ENCODE measurements around the gene NLRP6. TPM values are rescaled to one million over a fixed set of nuclear protein-coding genes. Genes with fewer than 3 reads are reported as not detected.

Gene NLRP6
- polyA plus RNA-seq, 3 donors, result 0.10 to 0.51 (median 0.24) TPM

DNA sequence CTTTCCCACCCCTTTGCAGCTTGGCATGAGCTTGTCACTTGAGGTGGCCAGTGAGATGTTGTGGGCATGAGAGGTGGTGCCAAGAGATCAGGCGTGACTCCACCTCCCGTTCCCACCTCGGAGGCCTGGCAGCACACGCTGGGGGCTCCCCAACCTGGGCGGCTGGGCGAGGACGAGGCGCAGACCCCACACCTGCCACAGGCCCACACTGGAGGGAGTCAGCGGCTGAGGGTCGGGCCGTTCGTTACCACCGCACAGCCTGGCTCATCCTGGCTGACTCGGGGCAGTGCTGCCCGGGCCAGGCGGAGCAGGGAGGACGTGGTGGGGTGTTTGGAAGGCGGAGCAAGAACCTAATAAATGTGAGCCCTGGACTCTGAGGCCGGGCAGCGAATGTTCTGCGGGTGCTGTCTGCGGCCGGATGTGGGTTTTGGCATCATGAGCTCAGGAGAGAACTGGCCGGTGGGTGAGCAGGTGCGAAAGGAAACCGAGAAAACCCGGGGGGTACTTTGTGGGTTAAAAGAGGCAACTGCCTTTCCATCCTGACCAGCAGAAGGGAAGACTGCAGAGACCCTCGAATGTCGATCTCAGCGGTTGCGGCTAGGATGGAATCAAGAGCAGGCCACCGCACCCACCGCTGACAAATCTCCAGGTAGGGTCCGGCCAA, 52.6 kb downstream of the NLRP6 start:
- no peak overlapping the region for H3K4me2 ChIP-seq (replicated peaks; ENCODE audit: extremely low read depth, low read length, poor library complexity, severe bottlenecking)
- no peak for DNase-seq
- H3K9me3 ChIP-seq (replicated peaks in 1 of 2; ENCODE audit: control insufficient read depth in 1 of 2, insufficient read depth in 1 of 2, low read length in 2 of 2), result peaks cover 7 to 23% of the 10 kb centered on the region in 2 donors
- H3K9ac ChIP-seq (ENCODE audit: insufficient read depth, low read length, poor library complexity, severe bottlenecking), result no peak overlapping the region
- no peaks in the 10 kb centered on the region for H4K20me1 ChIP-seq (ENCODE audit: insufficient read depth, low read length)
- Mint-ChIP-seq H3K27me3 (ENCODE audit: low read depth in 3 of 3) (peaks cover 5 to 9% (median 8%) of the 10 kb centered on the region in 3 donors), H3K27ac (peak overlapping the region in 1 of 7 donors; percentile 66), H3K4me3 (no peak overlapping the region), H3K9me3 (peaks cover 15 to 24% (median 21%) of the 10 kb centered on the region in 7 donors), H3K4me1 (peaks cover 47% of the 10 kb centered on the region), H3K36me3 (peaks cover 2 to 3% of the 10 kb centered on the region in 2 donors)
- no peaks in the 10 kb centered on the region for H3K36me3 ChIP-seq (replicated peaks in 1 of 2; ENCODE audit: control insufficient read depth in 1 of 2, insufficient read depth in 2 of 2, low read length in 2 of 2)
- TF ChIP-seq, protein P1, sequence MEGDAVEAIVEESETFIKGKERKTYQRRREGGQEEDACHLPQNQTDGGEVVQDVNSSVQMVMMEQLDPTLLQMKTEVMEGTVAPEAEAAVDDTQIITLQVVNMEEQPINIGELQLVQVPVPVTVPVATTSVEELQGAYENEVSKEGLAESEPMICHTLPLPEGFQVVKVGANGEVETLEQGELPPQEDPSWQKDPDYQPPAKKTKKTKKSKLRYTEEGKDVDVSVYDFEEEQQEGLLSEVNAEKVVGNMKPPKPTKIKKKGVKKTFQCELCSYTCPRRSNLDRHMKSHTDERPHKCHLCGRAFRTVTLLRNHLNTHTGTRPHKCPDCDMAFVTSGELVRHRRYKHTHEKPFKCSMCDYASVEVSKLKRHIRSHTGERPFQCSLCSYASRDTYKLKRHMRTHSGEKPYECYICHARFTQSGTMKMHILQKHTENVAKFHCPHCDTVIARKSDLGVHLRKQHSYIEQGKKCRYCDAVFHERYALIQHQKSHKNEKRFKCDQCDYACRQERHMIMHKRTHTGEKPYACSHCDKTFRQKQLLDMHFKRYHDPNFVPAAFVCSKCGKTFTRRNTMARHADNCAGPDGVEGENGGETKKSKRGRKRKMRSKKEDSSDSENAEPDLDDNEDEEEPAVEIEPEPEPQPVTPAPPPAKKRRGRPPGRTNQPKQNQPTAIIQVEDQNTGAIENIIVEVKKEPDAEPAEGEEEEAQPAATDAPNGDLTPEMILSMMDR (IDR thresholded peaks at IDR 0.05), result no peak
- WGBS (ENCODE audit: insufficient coverage), result 77% methylated on average over 30 of the region's 34 CpGs
- H3K79me2 ChIP-seq (ENCODE audit: insufficient read depth, low read length), result no peaks in the 10 kb centered on the region
- intact Hi-C loops (cut with micrococcal nuclease), result no loop called here
- no peak overlapping the region for H2AFZ ChIP-seq (ENCODE audit: insufficient read depth, low read depth, low read length, poor library complexity, severe bottlenecking)
- no peak overlapping the region for H3K27ac ChIP-seq (ENCODE audit: low read depth in 1 of 2, low read length in 2 of 2)
- no peaks in the 10 kb centered on the region for H3K27me3 ChIP-seq (ENCODE audit: control insufficient read depth in 2 of 2, insufficient read depth in 2 of 2, low read length in 2 of 2)
- no peak overlapping the region for H3K4me3 ChIP-seq (replicated peaks in 1 of 3; ENCODE audit: low read depth in 2 of 3, low read length in 3 of 3)
- peaks cover 30 to 43% of the 10 kb centered on the region in 2 donors for H3K4me1 ChIP-seq (ENCODE audit: control insufficient read depth in 1 of 2, insufficient read depth in 2 of 2, low read length in 2 of 2)

DNA sequence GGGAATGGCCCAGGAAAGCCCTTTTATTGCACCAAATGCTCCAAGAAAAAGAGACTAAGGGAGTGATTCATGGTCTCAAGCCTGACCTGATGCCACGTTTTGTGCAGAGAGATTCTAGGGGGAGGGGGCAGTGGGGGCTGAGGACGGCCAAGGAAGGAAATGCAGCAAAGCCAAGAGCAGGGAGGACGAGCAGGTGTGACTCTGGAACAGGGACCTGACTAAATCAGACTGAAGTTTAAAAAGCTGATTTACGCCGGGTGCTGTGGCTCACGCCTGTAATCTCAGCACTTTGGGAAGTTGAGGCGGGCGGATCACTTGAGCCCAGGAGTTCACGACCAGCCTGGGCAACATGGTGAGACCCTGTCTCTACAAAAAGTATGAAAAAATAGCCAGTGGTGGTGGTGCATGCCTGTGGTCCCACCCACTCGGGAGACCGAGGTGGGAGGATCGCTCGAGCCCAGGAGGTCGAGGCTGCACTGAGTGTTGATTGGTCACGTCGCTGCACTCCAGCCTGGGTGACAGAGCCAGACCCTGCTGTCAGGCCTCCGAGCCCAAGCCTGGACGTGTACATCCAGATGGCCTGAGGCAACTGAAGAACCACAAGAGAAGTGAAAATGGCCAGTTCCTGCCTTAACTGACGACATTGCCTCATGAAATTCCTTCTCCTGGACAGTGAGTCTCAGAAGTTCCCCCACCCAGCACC, 53.3 kb downstream of the NLRP6 start:
- Mint-ChIP-seq H3K4me1 (peaks cover 47% of the 10 kb centered on the region), H3K4me3 (no peak overlapping the region), H3K9me3 (peaks cover 15 to 24% (median 21%) of the 10 kb centered on the region in 7 donors), H3K27ac (no peak overlapping the region), H3K36me3 (peaks cover 2 to 3% of the 10 kb centered on the region in 2 donors), H3K27me3 (ENCODE audit: low read depth in 3 of 3) (peaks cover 5 to 9% (median 8%) of the 10 kb centered on the region in 3 donors)
- DNase-seq, result no peak
- no peaks in the 10 kb centered on the region for H3K36me3 ChIP-seq (replicated peaks in 1 of 2; ENCODE audit: control insufficient read depth in 1 of 2, insufficient read depth in 2 of 2, low read length in 2 of 2)
- H3K9ac ChIP-seq (ENCODE audit: insufficient read depth, low read length, poor library complexity, severe bottlenecking), result no peak overlapping the region
- H3K4me2 ChIP-seq (replicated peaks; ENCODE audit: extremely low read depth, low read length, poor library complexity, severe bottlenecking), result no peak overlapping the region
- WGBS (ENCODE audit: insufficient coverage), result 64% methylated on average over 17 of the region's 19 CpGs
- TF ChIP-seq, protein P1 (IDR thresholded peaks at IDR 0.05), result no peak
- peaks cover 7 to 23% of the 10 kb centered on the region in 2 donors for H3K9me3 ChIP-seq (replicated peaks in 1 of 2; ENCODE audit: control insufficient read depth in 1 of 2, insufficient read depth in 1 of 2, low read length in 2 of 2)
- H3K27ac ChIP-seq (ENCODE audit: low read depth in 1 of 2, low read length in 2 of 2), result no peak overlapping the region
- H3K27me3 ChIP-seq (ENCODE audit: control insufficient read depth in 2 of 2, insufficient read depth in 2 of 2, low read length in 2 of 2), result no peaks in the 10 kb centered on the region
- peaks cover 30 to 43% of the 10 kb centered on the region in 2 donors for H3K4me1 ChIP-seq (ENCODE audit: control insufficient read depth in 1 of 2, insufficient read depth in 2 of 2, low read length in 2 of 2)
- H4K20me1 ChIP-seq (ENCODE audit: insufficient read depth, low read length), result no peaks in the 10 kb centered on the region
- no peak overlapping the region for H3K4me3 ChIP-seq (replicated peaks in 1 of 3; ENCODE audit: low read depth in 2 of 3, low read length in 3 of 3)
- no peak overlapping the region for H2AFZ ChIP-seq (ENCODE audit: insufficient read depth, low read depth, low read length, poor library complexity, severe bottlenecking)
- intact Hi-C loops (cut with micrococcal nuclease), result no loop called here
- H3K79me2 ChIP-seq (ENCODE audit: insufficient read depth, low read length), result no peaks in the 10 kb centered on the region

Measured in CD14-positive monocyte (primary cell).